Sigmoid colon (tissue), 3 donors: ENCODE results near the gene PRMT7.

Source experiments
- POLR2A ChIP-seq, 2 donors: fragments of 450-650 bp; IDR thresholded peaks; one replicate each; pipeline ENCODE4 v1.6.1; 2016; ENCODE audit warnings: antibody characterized with exemption in 2 of 2, mild to moderate bottlenecking in 2 of 2, moderate library complexity in 2 of 2
- TF ChIP-seq, protein P1 (sequence below), 4 experiments: fragments of 450-650 bp in 3 of 4; fragments of 200-600 bp in 1 of 4; IDR thresholded peaks; one replicate each; pipeline ENCODE4 v1.5.1; 2016 to 2019; ENCODE audit warnings: antibody characterized with exemption in 4 of 4, mild to moderate bottlenecking in 3 of 4, moderate library complexity in 2 of 4

DNA sequence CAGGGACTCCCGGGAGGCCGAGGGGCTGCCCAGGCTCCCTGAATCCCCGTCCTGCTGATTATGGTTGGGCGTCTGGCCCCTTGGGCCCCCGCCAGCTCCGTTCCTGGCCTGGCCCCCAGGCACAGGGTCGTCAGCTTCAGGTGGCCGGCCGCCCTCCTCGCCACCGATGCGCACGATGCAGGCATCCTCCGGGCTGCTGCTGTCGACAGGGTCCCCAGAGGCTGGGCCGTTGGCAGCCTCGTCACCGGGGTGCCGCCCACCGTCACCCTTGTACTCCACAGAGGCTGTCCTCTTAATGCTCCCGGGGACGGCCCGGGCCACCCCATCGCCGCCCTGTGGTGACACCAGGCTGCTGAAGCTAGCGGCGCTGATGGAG is 60.4 kb downstream of the PRMT7 start:
- TF ChIP-seq, protein P1, sequence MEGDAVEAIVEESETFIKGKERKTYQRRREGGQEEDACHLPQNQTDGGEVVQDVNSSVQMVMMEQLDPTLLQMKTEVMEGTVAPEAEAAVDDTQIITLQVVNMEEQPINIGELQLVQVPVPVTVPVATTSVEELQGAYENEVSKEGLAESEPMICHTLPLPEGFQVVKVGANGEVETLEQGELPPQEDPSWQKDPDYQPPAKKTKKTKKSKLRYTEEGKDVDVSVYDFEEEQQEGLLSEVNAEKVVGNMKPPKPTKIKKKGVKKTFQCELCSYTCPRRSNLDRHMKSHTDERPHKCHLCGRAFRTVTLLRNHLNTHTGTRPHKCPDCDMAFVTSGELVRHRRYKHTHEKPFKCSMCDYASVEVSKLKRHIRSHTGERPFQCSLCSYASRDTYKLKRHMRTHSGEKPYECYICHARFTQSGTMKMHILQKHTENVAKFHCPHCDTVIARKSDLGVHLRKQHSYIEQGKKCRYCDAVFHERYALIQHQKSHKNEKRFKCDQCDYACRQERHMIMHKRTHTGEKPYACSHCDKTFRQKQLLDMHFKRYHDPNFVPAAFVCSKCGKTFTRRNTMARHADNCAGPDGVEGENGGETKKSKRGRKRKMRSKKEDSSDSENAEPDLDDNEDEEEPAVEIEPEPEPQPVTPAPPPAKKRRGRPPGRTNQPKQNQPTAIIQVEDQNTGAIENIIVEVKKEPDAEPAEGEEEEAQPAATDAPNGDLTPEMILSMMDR (IDR thresholded peaks at IDR 0.05), result no peak
- TF ChIP-seq POLR2A (IDR thresholded peaks at IDR 0.05), result no peak
